Caco-2 (cell line): ENCODE measurements around the gene LMO3. TPM values are rescaled to one million over a fixed set of nuclear protein-coding genes. Genes with fewer than 3 reads are reported as not detected.

Source experiments
- BruUV-seq: library from RNA; stranded (reverse); fragments of 400-500 nt; replicated peaks from 2 replicates; lab custom pipeline; 2021; lab: Mats Ljungman, UMichigan
- CTCF ChIA-PET: fragments of 300-600 bp; sonication (Branson Sonifier 250); formaldehyde crosslinking; loops from one replicate; lab custom pipeline; 2022; ENCODE audit warnings: antibody characterized with exemption; lab: Charles Lee
- POLR2A ChIA-PET: fragments of 300-600 bp; sonication (Branson Sonifier 250); formaldehyde crosslinking; loops from one replicate; lab custom pipeline; 2022; ENCODE audit warnings: antibody characterized with exemption; lab: Charles Lee
- DNase-seq, 2 experiments: peaks; one replicate each; pipeline versions ENCODE4 v3.0.0 to v3.0.0-alpha.2; 2020 to 2022
- H3K27me3 ChIP-seq: replicated peaks from 2 replicates; pipeline ENCODE4 v1.6.0; 2011; ENCODE audit warnings: low read length; ENCODE audit not compliant: control insufficient read depth, insufficient read depth
- H3K36me3 ChIP-seq: 2 replicates; pipeline ENCODE4 v1.5.1; 2011; ENCODE audit warnings: low read length; ENCODE audit not compliant: control insufficient read depth, insufficient read depth
- H3K4me1 ChIP-seq: fragments of 250-450 bp; sonication (Bioruptor Pico); 2 replicates; pipeline ENCODE4 v1.5.1; 2020; ENCODE audit warnings: mild to moderate bottlenecking
- H3K4me3 ChIP-seq: 2 replicates; pipeline ENCODE4 v1.5.1; 2011; ENCODE audit warnings: low read depth, mild to moderate bottlenecking, control low read depth, low read length
- H3K9me3 ChIP-seq: fragments of 250-450 bp; sonication (Bioruptor Pico); 2 replicates; pipeline ENCODE4 v1.5.1; 2020; ENCODE audit warnings: mild to moderate bottlenecking, moderate library complexity
- H3K27ac Mint-ChIP-seq: one replicate; pipeline ENCODE4 v1.8.0; 2022; ENCODE audit warnings: mixed read lengths; ENCODE audit not compliant: unreplicated experiment
- H3K27me3 Mint-ChIP-seq: one replicate; pipeline ENCODE4 v1.8.0; 2022; ENCODE audit warnings: mixed read lengths; ENCODE audit not compliant: insufficient read depth, unreplicated experiment
- H3K36me3 Mint-ChIP-seq: one replicate; pipeline ENCODE4 v1.8.0; 2022; ENCODE audit warnings: mild to moderate bottlenecking, mixed read lengths; ENCODE audit not compliant: insufficient read depth, unreplicated experiment
- H3K4me1 Mint-ChIP-seq: one replicate; pipeline ENCODE4 v1.8.0; 2022; ENCODE audit warnings: low read depth, mixed read lengths; ENCODE audit not compliant: unreplicated experiment
- H3K4me3 Mint-ChIP-seq: one replicate; pipeline ENCODE4 v1.8.0; 2022; ENCODE audit warnings: mild to moderate bottlenecking, moderate library complexity, mixed read lengths; ENCODE audit not compliant: unreplicated experiment
- H3K9me3 Mint-ChIP-seq: one replicate; pipeline ENCODE4 v1.8.0; 2022; ENCODE audit warnings: mixed read lengths; ENCODE audit not compliant: unreplicated experiment
- intact Hi-C: fragments of 100-400 bp; cut with micrococcal nuclease; formaldehyde crosslinking; loops from one replicate; pipeline ENCODE4 v1.10.0; 2022; ENCODE audit not compliant: unreplicated experiment
- total RNA-seq: library from RNA; stranded (reverse); gene quantifications from 2 replicates; pipeline ENCODE4 v1.2.3, GENCODE V29; 2022
- TF ChIP-seq, protein P1 (sequence below), 2 experiments: fragments of 200-600 bp in 1 of 2; IDR thresholded peaks; 1 replicate in 1 of 2; 2 replicates in 1 of 2; pipeline versions ENCODE4 v1.5.1 to v1.8.0; 2011 to 2022; ENCODE audit warnings: antibody characterized with exemption in 1 of 2, control low read depth in 1 of 2, inconsistent platforms in 1 of 2, low read depth in 1 of 2, low read length in 1 of 2, mild to moderate bottlenecking in 1 of 2, moderate library complexity in 1 of 2; ENCODE audit not compliant: insufficient read depth in 1 of 2, severe bottlenecking in 1 of 2, unreplicated experiment in 1 of 2

Gene LMO3
- total RNA-seq, 1 experiment from 2014 or later: not detected

DNA sequence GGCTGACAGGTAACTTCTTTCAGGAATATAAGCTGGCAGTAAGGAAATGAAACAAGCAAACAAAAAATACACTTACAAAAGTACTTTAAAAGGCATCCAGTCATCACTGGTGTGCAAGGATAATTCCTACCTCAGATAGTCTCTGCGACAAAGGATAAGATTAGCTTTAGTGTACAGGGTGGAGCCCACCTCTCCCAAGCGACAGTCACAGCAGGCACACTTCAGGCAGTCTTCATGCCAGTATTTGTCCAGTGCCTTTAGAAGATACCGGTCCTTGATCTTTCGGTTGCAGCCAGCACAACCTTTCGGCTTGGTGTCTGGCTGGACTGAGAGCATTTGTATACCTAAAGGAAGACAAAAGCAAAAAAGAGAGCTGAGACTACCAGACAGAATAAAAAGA lies 5.4 kb downstream of the LMO3 start:
- TF ChIP-seq, protein P1, sequence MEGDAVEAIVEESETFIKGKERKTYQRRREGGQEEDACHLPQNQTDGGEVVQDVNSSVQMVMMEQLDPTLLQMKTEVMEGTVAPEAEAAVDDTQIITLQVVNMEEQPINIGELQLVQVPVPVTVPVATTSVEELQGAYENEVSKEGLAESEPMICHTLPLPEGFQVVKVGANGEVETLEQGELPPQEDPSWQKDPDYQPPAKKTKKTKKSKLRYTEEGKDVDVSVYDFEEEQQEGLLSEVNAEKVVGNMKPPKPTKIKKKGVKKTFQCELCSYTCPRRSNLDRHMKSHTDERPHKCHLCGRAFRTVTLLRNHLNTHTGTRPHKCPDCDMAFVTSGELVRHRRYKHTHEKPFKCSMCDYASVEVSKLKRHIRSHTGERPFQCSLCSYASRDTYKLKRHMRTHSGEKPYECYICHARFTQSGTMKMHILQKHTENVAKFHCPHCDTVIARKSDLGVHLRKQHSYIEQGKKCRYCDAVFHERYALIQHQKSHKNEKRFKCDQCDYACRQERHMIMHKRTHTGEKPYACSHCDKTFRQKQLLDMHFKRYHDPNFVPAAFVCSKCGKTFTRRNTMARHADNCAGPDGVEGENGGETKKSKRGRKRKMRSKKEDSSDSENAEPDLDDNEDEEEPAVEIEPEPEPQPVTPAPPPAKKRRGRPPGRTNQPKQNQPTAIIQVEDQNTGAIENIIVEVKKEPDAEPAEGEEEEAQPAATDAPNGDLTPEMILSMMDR (IDR thresholded peaks at IDR 0.05; ENCODE audit: insufficient read depth in 1 of 2, low read depth in 1 of 2, low read length in 1 of 2, severe bottlenecking in 1 of 2, unreplicated experiment in 1 of 2): no peak
- no peak overlapping the region for H3K4me3 Mint-ChIP-seq
- no peak overlapping the region for H3K4me3 ChIP-seq
- H3K27me3 ChIP-seq: no peaks in the 10 kb centered on the region; the same call in none of the 2 replicates
- H3K4me1 ChIP-seq: no peaks in the 10 kb centered on the region
- H3K4me1 Mint-ChIP-seq: no peaks in the 10 kb centered on the region
- POLR2A ChIA-PET: no interaction called here
- H3K27ac Mint-ChIP-seq: no peak overlapping the region
- H3K36me3 ChIP-seq: no peaks in the 10 kb centered on the region
- no peaks in the 10 kb centered on the region for H3K9me3 ChIP-seq
- intact Hi-C loops: no loop called here
- no peaks in the 10 kb centered on the region for H3K36me3 Mint-ChIP-seq
- H3K9me3 Mint-ChIP-seq: no peaks in the 10 kb centered on the region
- CTCF ChIA-PET: no interaction called here
- no peak for DNase-seq
- BruUV-seq: no TSS peak
- H3K27me3 Mint-ChIP-seq: peaks cover 16% of the 10 kb centered on the region

GRCh38 chr12:16599081-16599480 lies 6.9 kb downstream of the LMO3 start:
- CTCF ChIA-PET: no interaction called here
- H3K27me3 Mint-ChIP-seq: peaks cover 15% of the 10 kb centered on the region
- no peak overlapping the region for H3K27ac Mint-ChIP-seq
- POLR2A ChIA-PET: no interaction called here
- H3K4me1 Mint-ChIP-seq: no peaks in the 10 kb centered on the region
- BruUV-seq: no TSS peak
- DNase-seq: no peak
- intact Hi-C loops: no loop called here
- TF ChIP-seq, protein P1 (IDR thresholded peaks at IDR 0.05; ENCODE audit: insufficient read depth in 1 of 2, low read depth in 1 of 2, low read length in 1 of 2, severe bottlenecking in 1 of 2, unreplicated experiment in 1 of 2): no peak
- no peaks in the 10 kb centered on the region for H3K9me3 Mint-ChIP-seq
- H3K36me3 Mint-ChIP-seq: no peaks in the 10 kb centered on the region
- Histone ChIP-seq H3K27me3 (no peaks in the 10 kb centered on the region; the same call in none of the 2 replicates), H3K4me1 (no peaks in the 10 kb centered on the region), H3K36me3 (no peaks in the 10 kb centered on the region), H3K4me3 (no peak overlapping the region), H3K9me3 (no peaks in the 10 kb centered on the region)
- H3K4me3 Mint-ChIP-seq: no peak overlapping the region

GRCh38 chr12:16594797-16595196 lies 11.2 kb downstream of the LMO3 start:
- BruUV-seq: no TSS peak
- CTCF ChIA-PET: no interaction called here
- Histone ChIP-seq H3K4me1 (no peaks in the 10 kb centered on the region), H3K9me3 (no peaks in the 10 kb centered on the region), H3K36me3 (no peaks in the 10 kb centered on the region), H3K4me3 (no peak overlapping the region), H3K27me3 (no peaks in the 10 kb centered on the region; the same call in 1 of the 2 replicates)
- no peak for DNase-seq
- intact Hi-C loops: no loop called here
- Mint-ChIP-seq H3K27me3 (peaks cover 7% of the 10 kb centered on the region), H3K9me3 (no peaks in the 10 kb centered on the region), H3K27ac (no peak overlapping the region), H3K4me3 (no peak overlapping the region), H3K36me3 (no peaks in the 10 kb centered on the region), H3K4me1 (no peaks in the 10 kb centered on the region)
- POLR2A ChIA-PET: no interaction called here
- TF ChIP-seq, protein P1 (IDR thresholded peaks at IDR 0.05; ENCODE audit: insufficient read depth in 1 of 2, low read depth in 1 of 2, low read length in 1 of 2, severe bottlenecking in 1 of 2, unreplicated experiment in 1 of 2): no peak
